HG03575 (cell line): ENCODE results near the gene ETV3L.

ENCODE experiments used
- ATAC-seq: cut with Tn5 transposase; IDR thresholded peaks from one replicate; pipeline ENCODE4 v1.9.1; 2021; ENCODE audit not compliant: unreplicated experiment, insufficient number of reproducible peaks, low FRiP score; ENCODE audit errors: extremely low read depth

The ETV3L gene

GRCh38 chr1:157099633-157100009 is at the start of gene ETV3L:
ETV3L (minus strand) TSS chr1:157099808; CDS start chr1:157099523, 285 bp downstream.
- ATAC-seq: no peak

DNA sequence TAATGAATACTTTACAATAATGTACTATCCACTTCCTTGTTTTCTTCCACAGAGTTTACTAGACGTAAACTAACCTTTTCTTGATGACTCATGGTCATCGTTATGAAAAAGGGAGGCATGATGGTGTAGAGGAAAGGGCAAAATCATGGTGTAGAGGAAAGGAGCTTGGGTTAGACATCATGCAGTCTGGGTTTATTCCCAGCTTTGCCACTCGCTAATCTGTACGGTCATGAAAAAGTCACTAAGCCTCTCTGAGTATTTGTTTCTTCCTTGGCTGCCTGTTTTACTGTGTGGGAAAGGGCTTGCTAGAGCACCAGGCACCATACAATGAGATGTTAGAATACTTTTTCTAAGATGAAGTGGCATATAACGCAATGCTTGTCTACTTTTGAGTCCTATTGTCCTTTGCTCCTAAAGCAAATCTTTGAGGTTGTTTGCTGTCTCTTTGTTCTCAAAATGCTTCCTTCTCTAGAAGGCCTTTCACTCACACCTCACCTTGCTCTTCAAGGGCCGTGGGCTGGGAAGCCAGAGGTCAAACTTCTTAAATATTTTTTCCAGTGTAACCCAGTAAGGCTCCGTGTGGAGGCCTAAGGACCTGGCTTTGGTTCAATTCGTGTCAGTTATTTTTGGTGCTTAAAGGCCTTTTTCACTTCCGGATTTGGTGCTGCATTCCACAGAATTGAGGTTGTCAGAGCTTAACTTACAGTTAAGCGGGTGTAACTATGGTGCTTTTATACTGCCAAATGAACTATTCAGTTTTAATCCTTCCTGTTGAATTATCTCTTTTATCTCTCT is 48.5 kb upstream of the ETV3L start:
- no peak for ATAC-seq

DNA sequence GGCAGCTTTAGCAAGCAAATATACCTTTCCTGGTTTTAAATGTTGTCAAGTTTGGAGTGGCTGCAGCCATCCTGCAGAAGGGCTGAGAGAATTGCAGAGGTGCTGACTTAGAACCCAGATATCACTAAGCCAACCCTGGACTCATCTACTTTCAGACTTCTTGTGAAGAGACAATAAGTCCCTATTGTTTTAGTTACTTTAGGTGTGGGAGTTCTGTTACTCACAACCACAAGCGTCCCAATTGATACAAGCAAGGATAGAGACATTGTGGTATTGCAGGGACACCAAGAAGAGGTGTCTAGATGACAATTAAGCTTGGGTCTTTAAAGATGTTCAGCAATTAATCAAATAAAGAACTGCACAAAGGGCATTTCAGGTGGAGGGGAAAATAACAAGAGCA is 47.4 kb upstream of the ETV3L start:
- no peak for ATAC-seq

GRCh38 chr1:157146244-157146643 is 46.6 kb upstream of the ETV3L start:
- ATAC-seq: no peak

GRCh38 chr1:157145076-157145475 is 45.5 kb upstream of the ETV3L start:
- ATAC-seq: no peak

GRCh38 chr1:157144509-157144908 is 44.9 kb upstream of the ETV3L start:
- ATAC-seq: no peak

DNA sequence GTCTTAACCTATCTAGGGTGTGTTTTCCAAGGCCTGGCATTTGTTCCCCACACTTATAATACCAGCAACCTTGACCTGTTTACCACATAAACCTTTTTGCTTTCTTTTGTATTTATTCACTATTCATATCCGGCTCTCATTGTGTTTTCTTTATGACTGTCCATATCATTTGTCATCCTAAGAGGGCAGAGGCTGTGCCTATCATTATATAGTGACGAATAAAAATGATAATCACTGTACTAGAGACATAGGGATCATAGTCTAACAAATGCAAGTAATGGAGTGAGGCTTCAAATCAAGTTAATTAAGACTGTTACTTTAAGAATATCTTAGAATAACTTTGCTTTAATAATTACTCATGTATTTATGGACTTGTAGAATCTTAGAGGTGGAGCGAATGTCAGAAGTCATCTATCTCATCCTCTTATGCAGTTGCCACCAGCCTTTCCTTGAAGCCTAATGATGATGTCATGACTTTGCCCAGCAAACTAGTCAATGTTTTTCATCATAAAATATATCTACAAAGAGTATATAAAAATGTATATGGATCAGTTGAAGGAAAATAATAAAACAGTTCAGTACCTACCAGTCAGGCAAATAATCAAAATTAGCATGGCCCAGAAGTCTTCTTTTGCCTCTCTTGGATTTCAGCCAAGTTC is 43.3 kb upstream of the ETV3L start:
- ATAC-seq: no peak

- ATAC-seq: no peak
Observed at GRCh38 chr1:157142201-157142600, 42.6 kb upstream of the ETV3L start.

DNA sequence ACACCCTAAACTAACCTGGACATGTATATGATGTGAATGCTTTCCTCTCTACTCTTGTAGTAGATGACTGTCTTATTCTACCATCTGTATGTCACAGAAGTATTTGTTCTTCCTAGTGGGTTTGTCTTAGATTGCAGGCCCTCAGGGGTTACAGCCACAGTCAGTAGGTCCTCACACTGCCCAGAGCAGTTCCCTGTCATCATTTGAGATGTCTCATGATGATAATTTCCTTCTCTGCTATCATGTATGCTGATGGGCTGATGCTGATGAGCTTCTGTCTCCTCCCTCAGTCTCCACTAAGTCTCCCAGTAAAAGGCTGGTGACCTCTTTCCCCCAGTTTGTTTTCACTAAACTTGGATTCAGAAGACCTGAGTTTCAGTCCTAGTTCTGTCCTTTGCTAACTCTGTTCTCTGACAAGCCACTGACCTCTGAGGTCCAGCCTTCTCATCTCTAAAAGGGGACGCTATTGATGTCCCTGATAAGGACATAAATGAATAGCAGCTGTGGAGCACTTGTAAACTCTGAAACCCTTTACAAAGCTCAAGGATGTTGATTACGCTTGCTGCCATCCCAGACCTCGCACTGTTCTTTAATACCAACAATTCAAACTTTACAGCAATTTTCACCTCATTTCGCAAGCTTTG is 41.7 kb upstream of the ETV3L start:
- ATAC-seq: no peak

GRCh38 chr1:157140063-157140588 is 40.5 kb upstream of the ETV3L start:
- ATAC-seq: no peak

DNA sequence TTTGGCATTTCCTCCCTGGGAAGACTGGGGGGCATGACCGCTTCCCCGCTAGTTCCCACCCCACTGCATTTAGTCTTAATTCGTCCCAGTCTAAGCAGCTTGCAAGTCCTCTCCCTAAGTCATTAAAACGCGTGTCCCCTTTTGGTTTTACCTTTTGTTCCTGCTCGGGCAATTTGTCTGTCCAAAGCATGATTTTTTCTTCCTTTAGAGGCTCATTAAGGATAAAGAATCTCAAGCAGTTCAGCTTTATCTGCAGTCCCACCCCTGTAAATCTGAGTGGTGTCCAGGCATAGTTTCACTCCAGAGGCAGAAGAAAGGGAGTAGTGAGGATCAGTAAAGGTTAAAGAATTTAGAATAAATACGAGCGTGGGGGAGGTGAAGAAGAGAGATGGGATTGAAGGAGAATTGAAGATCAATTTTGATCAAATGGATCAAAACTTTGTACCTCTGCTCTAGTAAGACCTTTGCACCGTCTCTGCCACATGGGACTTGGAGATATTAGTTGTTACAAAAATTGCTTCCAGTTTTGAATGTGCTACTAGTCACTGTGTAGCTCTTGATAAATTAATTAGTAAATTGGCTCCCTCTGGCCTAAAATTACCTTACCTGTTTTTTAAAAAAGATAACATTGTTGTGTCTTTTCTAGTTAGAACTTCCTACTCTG is 39.6 kb upstream of the ETV3L start:
- ATAC-seq: no peak

- ATAC-seq: no peak
Observed at GRCh38 chr1:157138220-157139051, 38.8 kb upstream of the ETV3L start, which contains the start of gene ETV3. ETV3 (minus strand) TSS chr1:157138395; CDS start chr1:157136352, 2,043 bp downstream.

- no peak for ATAC-seq
Observed at GRCh38 chr1:157137408-157138219, 38.0 kb upstream of the ETV3L start.

- ATAC-seq: no peak
Observed at GRCh38 chr1:157137046-157137407, 37.4 kb upstream of the ETV3L start.

GRCh38 chr1:157136133-157136532 is 36.5 kb upstream of the ETV3L start:
- no peak for ATAC-seq

GRCh38 chr1:157135646-157136045 is 36.0 kb upstream of the ETV3L start:
- ATAC-seq: no peak

DNA sequence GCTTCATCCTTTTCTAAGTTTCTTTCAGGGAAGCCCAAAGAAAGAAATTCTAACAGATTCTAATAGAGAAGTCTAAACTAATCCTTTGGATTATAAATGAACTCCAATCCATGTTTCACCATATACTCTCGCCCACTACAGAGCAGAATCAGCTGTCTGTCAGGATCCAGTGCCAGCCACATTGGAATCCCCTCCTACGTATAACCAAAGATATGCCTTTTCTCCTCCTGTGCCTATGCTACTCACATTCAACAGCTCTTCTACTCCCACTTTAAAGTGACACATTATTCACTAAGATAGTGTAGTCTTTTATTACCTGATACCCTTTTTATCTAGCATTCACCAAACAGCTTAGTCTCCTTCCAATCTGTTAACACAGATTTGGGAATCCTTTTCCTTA is 35.5 kb upstream of the ETV3L start:
- ATAC-seq: no peak

DNA sequence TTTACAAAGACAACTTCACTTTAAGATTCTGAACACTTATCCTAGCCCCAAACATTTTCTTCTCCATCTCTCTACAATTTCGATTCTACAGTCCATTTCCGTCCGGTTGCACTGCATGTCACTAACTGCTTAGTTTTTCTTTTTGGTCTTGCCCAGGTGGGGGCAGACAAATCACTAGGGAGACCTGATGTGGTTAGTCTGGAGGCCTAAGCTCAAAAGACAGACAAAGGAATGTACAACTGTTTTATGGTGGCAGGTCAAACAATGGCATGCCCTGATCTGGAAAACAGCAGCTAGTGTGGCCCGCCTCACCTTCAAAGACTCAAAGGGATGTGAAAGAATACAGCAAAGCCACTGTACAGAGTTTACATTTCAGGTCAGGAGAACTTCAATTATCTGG is 34.8 kb upstream of the ETV3L start:
- ATAC-seq: no peak
